Measurements from ENCODE around the gene POLQ.
"Not testable (repeated sequence)": the region's sequence is repeated elsewhere in the genome, so short reads cannot be mapped to it uniquely, and the experiment has no call there.

POLQ gene

GRCh38 chr3:121545574-121546455 is at the start of gene POLQ:
Gene POLQ (minus strand): TSS chr3:121545988. CDS start chr3:121545877, 111 bp downstream.
- peak; percentile 65 to 76 for DNase-seq (ENCODE audit: low read depth in 2 of 2)

DNA sequence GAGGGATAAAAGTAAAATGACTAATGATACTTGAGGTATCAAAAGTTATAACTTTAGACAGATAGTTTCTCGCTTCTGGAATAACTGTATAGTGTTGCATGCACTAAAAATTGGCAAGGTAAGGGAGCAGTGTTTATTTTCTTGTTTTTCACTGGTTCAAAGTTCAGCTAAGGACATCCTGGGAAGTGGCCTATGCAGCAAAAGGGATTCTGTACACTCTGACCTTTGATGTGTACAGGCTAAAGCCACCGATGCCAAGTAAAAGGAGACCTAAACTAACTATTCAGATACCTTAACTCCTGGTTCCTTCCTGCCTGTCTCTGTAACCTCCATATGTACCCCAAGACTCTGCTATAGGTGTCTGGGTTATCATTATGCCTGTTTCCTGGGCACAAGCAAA is 49.1 kb upstream of the POLQ start:
- no peak for DNase-seq (ENCODE audit: low read depth in 2 of 2)

DNA sequence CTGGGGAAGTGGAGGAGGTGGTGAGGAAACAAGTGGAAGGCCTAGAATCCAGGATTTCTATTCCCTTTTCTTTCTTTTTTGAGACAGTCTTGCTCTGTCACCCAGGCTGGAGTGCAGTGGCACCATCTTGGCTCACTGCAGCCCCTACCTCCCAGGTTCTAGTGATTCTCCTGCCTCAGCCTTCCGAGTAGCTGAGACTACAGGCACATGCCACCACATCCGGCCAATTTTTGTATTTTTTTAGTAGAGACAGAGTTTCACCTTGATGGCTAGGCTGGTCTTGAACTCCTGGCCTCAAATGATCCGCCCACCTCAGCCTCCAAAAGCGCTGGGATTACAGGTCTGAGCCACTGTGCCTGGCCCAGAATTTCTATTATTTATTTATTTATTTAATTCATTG is 48.0 kb upstream of the POLQ start:
- DNase-seq (ENCODE audit: low read depth in 2 of 2) = not testable (repeated sequence)

- DNase-seq (ENCODE audit: low read depth in 2 of 2) = no peak
These were observed 47.3 kb upstream of the POLQ start, which contains the start of gene FBXO40 for GRCh38 chr3:121592856-121593702. Gene FBXO40 (plus strand): TSS chr3:121593379. CDS start chr3:121620576, 27,197 bp downstream.

DNA sequence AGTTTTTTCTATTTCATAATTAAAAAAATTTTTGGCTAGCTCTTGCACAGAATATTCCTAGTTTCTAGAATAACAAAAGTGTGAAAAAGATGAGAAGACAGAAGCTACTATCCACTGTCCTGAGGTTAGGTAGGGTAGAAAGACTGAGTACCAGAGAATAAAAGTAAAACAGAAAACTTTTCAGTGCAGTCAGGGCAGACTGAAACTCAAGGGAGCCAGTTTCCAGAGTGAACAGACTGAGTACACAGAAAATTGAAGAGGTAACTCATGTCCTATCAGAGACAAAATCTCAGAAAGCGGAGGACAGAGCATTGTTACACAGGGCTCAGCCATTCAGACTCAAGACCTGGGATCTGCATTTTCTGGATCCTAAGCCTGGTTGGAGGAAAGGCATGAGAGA is 38.6 kb upstream of the POLQ start:
- no peak for DNase-seq (ENCODE audit: low read depth in 2 of 2)

DNA sequence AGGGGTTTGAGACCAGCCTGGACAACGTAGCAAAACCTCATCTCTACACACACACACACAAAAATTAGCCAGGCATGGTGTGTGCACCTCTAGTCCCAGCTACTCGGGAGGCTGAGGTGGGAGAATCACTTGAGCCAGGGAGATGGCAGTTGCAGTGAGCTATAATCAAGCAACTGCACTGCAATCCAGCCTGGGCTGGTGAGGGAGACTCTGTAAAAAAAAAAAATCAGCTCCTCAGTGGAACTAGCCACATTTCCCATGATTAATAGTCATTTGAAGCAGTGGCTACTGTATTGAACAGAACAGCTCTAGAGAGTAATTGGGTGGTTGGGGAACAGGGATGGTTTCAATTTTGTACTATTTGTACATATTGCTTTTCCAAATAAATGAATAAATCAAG is 35.9 kb upstream of the POLQ start:
- DNase-seq (ENCODE audit: low read depth in 2 of 2) = no peak

DNA sequence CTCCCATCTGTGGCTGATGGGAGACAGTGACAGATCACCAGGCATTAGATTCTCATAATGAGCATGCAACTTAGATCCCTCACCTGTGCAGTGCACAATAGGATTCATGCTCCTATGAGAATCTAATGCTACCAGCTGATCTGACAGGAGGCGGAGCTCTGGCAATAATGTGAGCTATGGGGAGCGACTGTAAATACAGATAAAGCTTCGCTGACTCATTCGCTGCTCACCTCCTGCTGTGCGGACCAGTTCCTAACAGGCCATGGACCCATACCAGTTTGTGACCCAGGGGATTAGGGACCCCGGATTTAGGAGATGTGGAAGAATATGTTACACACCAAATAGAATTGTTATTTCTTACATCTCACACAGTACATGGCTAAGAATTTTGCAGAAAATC is 28.7 kb upstream of the POLQ start:
- DNase-seq (ENCODE audit: low read depth in 2 of 2) = no peak

DNA sequence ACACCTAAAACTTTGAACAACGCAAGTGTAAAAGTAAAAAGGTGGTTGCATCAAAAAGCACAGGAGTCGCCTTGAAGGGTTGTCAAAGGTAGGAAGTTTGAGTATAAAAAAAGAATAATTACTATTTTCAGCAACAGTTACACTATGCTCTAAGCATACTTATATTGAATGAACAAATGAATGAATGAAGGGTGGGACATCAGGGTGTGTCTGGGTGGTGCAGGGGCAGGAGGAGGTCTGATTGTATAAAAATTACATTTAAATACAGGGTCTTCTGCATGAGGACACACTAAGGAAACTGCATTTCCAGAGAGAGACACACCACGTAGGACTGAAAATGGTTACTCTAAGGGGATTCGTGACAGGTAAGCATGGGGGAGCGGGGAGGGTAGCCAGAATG is 21.9 kb upstream of the POLQ start, which contains the start of gene ARGFX:
TSS of gene ARGFX (plus strand) at position 301 of the 400 bp plus-strand sequence. CDS start 2,765 bp downstream, outside the sequence.
- DNase-seq (ENCODE audit: low read depth in 2 of 2) = no peak

GRCh38 chr3:121566773-121567172 is 21.0 kb upstream of the POLQ start:
- no peak for DNase-seq (ENCODE audit: low read depth in 2 of 2)

DNA sequence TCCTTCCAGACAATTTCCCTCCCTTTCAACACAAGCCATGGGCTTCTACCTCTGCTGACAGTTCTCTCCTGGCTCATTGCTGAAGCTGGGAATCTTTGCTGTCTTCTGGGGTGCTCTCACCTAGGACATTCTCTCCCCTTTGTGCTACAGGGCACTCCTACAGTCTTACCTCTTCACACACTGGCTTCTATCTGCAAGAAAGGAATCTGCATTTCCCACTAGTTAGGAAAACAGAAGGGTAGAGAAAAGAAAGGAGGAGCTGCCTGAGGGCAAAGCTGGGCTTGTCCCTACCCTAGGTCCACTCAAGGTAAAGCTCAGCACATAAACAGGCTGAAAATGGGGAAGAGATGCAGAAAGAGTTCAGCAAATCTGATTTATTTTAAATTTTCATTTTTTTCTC is 16.4 kb upstream of the POLQ start:
- no peak for DNase-seq (ENCODE audit: low read depth in 2 of 2)

GRCh38 chr3:121557426-121557934 is 11.7 kb upstream of the POLQ start:
- DNase-seq (ENCODE audit: low read depth in 2 of 2) = no peak

- no peak for DNase-seq (ENCODE audit: low read depth in 2 of 2)
These were observed 7.0 kb upstream of the POLQ start for GRCh38 chr3:121552797-121553196.

- DNase-seq (ENCODE audit: low read depth in 2 of 2) = no peak
These were observed 6.6 kb upstream of the POLQ start for GRCh38 chr3:121552379-121552778.

- no peak for DNase-seq (ENCODE audit: low read depth in 2 of 2)
These were observed 677 bp downstream of the POLQ start for GRCh38 chr3:121545049-121545573.

GRCh38 chr3:121542924-121543323 is 2.9 kb downstream of the POLQ start:
- no peak for DNase-seq (ENCODE audit: low read depth in 2 of 2)

- DNase-seq (ENCODE audit: low read depth in 2 of 2) = no peak
These were observed 14.5 kb downstream of the POLQ start for GRCh38 chr3:121531269-121531668.

DNA sequence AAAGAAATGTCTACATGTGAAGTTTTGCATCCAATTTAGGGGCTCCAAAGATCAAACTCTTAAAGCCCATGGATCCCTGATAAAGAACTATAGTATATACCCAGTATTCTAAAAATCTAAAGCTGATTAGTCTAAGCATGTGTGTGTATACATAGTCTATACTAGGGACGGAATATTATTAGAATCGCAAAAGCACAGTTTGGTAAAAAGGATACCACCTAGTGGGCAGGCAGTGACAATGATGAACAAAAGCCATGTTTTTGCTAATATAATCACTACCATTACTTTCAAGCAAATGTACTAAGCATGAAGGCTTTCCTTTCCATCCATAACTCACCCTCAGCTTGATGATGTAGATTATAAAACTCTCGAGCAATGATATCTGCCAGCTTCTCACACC is 16.5 kb downstream of the POLQ start:
- DNase-seq (ENCODE audit: low read depth in 2 of 2) = no peak

- DNase-seq (ENCODE audit: low read depth in 2 of 2) = no peak
These were observed 25.3 kb downstream of the POLQ start for GRCh38 chr3:121520510-121520909.

DNA sequence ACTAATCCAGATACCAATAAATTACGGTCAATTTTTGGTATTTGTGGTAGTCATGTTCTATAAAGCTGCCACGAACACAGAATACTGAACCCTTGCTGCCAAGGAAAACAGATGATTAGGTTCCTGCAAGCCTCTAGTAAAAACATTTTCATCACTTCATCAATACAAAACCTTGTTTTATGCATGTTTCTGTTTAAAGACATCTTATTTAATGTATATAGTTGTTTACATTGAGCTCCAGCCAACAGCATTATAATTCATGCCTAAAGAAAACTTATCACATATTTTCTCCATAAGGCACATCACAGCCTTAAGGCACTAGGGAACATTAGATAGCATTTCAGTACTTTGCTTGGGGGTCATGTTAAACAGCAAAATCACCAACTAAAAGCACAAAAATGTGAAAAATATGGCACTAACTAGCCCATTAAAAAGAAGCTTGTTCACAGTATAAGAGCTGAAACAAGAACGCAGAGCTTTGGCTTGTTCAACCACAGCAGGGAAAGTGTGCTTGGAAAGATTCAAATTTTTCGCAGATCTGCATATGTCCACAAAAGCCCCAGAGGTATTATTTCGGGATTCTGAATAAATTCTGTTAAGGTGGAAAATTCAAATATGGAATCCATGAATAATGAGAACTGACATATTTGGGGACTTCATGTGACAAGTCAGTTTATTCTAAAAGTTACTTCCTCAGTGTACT is 27.7 kb downstream of the POLQ start:
- no peak for DNase-seq (ENCODE audit: low read depth in 2 of 2)

DNA sequence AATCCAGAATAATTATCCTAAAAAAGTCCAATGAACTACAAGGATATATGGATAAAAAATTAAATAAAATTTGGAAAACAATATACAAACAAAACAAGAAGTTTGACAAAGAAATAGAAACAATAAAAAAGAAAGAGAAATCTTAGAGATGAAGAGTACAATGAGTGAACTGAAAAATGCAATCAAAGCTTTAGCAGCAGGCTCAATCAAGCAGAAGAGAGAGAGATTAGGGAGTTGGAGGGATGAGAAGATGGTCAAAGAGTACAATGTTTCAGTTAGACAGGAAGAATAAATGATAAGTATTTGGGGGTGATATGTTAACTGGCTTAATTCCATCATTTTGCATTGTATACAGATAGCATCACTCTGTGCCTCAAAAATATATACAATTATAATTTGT is 29.9 kb downstream of the POLQ start:
- no peak for DNase-seq (ENCODE audit: low read depth in 2 of 2)

DNA sequence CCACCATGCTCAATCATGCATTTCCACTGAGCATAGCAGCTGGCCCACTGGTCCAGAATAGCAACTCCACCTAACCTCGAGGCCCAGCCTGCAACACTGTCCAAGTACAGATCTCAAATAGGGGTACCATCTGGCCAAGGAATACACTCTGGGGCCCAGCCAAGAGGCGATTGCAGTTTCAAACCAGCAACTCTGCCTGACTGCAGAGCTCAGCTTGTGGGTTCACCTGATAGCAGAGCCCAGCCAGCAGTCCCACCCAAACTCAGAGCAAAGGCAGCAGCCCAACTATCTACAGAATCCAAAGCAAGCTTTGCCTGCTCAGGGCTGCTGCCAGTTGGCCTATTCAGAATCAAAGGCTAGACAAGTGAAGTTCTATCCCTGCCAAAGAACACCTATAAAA is 30.5 kb downstream of the POLQ start:
- no peak for DNase-seq (ENCODE audit: low read depth in 2 of 2)

All from stimulated activated CD8-positive, alpha-beta memory T cell treated with anti-CD3 and anti-CD28 coated beads, Interleukin-15, amount 100 ng/mL, for 4 hours (primary cell).